Endothelial cell of umbilical vein (primary cell): ENCODE data around the gene ZNF282. TPM values are rescaled to one million over a fixed set of nuclear protein-coding genes. Genes with fewer than 3 reads are reported as not detected.

ENCODE experiments used
- BruUV-seq: library from RNA; stranded (reverse); fragments of 400-500 nt; replicated peaks from 2 replicates; lab custom pipeline; 2021; lab: Mats Ljungman, UMichigan
- CTCF ChIA-PET: fragments of 300-600, 350-600 bp; sonication (Branson Sonifier 250); formaldehyde crosslinking; loops from one replicate; lab custom pipeline; 2021; ENCODE audit warnings: antibody characterized with exemption, inconsistent platforms; lab: Charles Lee
- POLR2A ChIA-PET: fragments of 300-600, 350-600 bp; sonication (Branson Sonifier 250); formaldehyde crosslinking; loops from one replicate; lab custom pipeline; 2021; ENCODE audit warnings: antibody characterized with exemption, inconsistent platforms; lab: Charles Lee
- DNase-seq: peaks from one replicate; pipeline ENCODE4 v3.0.0-alpha.2; 2011; ENCODE audit warnings: low read depth, low spot score
- FAIRE-seq: peaks from 2 replicates; lab custom pipeline; 2011; peaks lifted over from hg19 to GRCh38; lab: Jason Lieb, UNC
- H2AFZ ChIP-seq: 2 replicates; pipeline ENCODE4 v1.6.0; 2012; ENCODE audit warnings: low read depth, low read length, control low read depth, inconsistent platforms
- H3K27ac ChIP-seq: 2 replicates; pipeline ENCODE4 v1.5.1; 2011; ENCODE audit warnings: low read depth, mild to moderate bottlenecking, control low read depth, low read length, moderate library complexity; ENCODE audit not compliant: insufficient read depth
- H3K27me3 ChIP-seq, 2 experiments: 2 replicates each; pipeline versions ENCODE4 v1.6.0 to v1.6.1; 2011; ENCODE audit warnings: low read length in 2 of 2, mixed read lengths in 1 of 2; ENCODE audit not compliant: control insufficient read depth in 2 of 2, insufficient read depth in 2 of 2
- H3K36me3 ChIP-seq, 2 experiments: 2 replicates in 1 of 2; 3 replicates in 1 of 2; pipeline ENCODE4 v1.5.1; 2011; ENCODE audit warnings: low read length in 2 of 2, mild to moderate bottlenecking in 1 of 2, moderate library complexity in 1 of 2; ENCODE audit not compliant: control insufficient read depth in 2 of 2, insufficient read depth in 2 of 2; ENCODE audit errors: extremely low read depth in 1 of 2
- H3K4me1 ChIP-seq: 3 replicates; pipeline ENCODE4 v1.5.1; 2011; ENCODE audit warnings: mild to moderate bottlenecking, low read length; ENCODE audit not compliant: control insufficient read depth, insufficient read depth; ENCODE audit errors: extremely low read depth
- H3K4me2 ChIP-seq: 2 replicates; pipeline ENCODE4 v1.6.1; 2011; ENCODE audit warnings: low read length, control low read depth, mixed read lengths; ENCODE audit not compliant: insufficient read depth
- H3K4me3 ChIP-seq, 3 experiments: fragments of 200-600 bp in 1 of 3; sonication (generic), shearing (Covaris generic) in 1 of 3; replicated peaks in 1 of 3; 2 replicates each; pipeline ENCODE4 v1.5.1; 2011 to 2016; ENCODE audit warnings: control low read depth in 3 of 3, low read length in 3 of 3, mild to moderate bottlenecking in 2 of 3, inconsistent platforms in 1 of 3, low read depth in 1 of 3, moderate library complexity in 1 of 3; ENCODE audit not compliant: insufficient read depth in 1 of 3
- H3K79me2 ChIP-seq: 2 replicates; pipeline ENCODE4 v1.6.0; 2012; ENCODE audit warnings: low read length, inconsistent platforms; ENCODE audit not compliant: control insufficient read depth, insufficient read depth
- H3K9ac ChIP-seq: replicated peaks from 2 replicates; pipeline ENCODE3; 2011; ENCODE audit warnings: low read length, control low read depth; ENCODE audit not compliant: insufficient read depth; ENCODE audit errors: extremely low read depth
- H3K9me1 ChIP-seq: replicated peaks from 3 replicates; pipeline ENCODE4 v1.6.0; 2011; ENCODE audit warnings: mild to moderate bottlenecking, low read length; ENCODE audit not compliant: control insufficient read depth, insufficient read depth; ENCODE audit errors: extremely low read depth
- H3K9me3 ChIP-seq: replicated peaks from 2 replicates; pipeline ENCODE4 v1.5.1; 2012; ENCODE audit warnings: low read length, inconsistent platforms; ENCODE audit not compliant: control insufficient read depth, insufficient read depth
- H4K20me1 ChIP-seq: replicated peaks from 2 replicates; pipeline ENCODE3; 2011; ENCODE audit warnings: mild to moderate bottlenecking, low read length; ENCODE audit not compliant: control insufficient read depth, insufficient read depth; ENCODE audit errors: extremely low read depth
- CTCF ChIP-seq, 2 donors: IDR thresholded peaks; 1 replicate in 1 of 2; 2 replicates in 1 of 2; pipeline ENCODE4 v1.5.1; 2011; ENCODE audit warnings: low read length in 2 of 2, mild to moderate bottlenecking in 2 of 2, moderate library complexity in 2 of 2, control low read depth in 1 of 2, inconsistent platforms in 1 of 2, low read depth in 1 of 2; ENCODE audit not compliant: insufficient read depth in 1 of 2; ENCODE audit errors: extremely low read depth in 1 of 2
- EZH2 ChIP-seq: IDR thresholded peaks from 2 replicates; pipeline ENCODE4 v1.6.1; 2012; ENCODE audit warnings: borderline replicate concordance, low read depth, mild to moderate bottlenecking, moderate library complexity, low read length, inconsistent platforms; ENCODE audit not compliant: severe bottlenecking
- FOS ChIP-seq: IDR thresholded peaks from 2 replicates; pipeline ENCODE4 v1.6.1; 2011; ENCODE audit warnings: mild to moderate bottlenecking, low read length, moderate library complexity, borderline replicate concordance; ENCODE audit not compliant: insufficient read depth
- GATA2 ChIP-seq: IDR thresholded peaks from 2 replicates; pipeline ENCODE4 v1.7.0; 2011; ENCODE audit warnings: low read depth, mild to moderate bottlenecking, moderate library complexity, mixed read lengths, low read length; ENCODE audit not compliant: insufficient read length, insufficient read depth
- JUN ChIP-seq: IDR thresholded peaks from 2 replicates; pipeline ENCODE4 v1.6.1; 2011; ENCODE audit warnings: borderline replicate concordance, low read depth; ENCODE audit not compliant: insufficient read length, insufficient read depth
- MYC ChIP-seq: IDR thresholded peaks from one replicate; pipeline ENCODE4 v1.6.1; 2011; ENCODE audit warnings: mild to moderate bottlenecking, low read depth, low read length
- POLR2A ChIP-seq: IDR thresholded peaks from 2 replicates; pipeline ENCODE4 v1.6.1; 2012; ENCODE audit warnings: low read depth, mild to moderate bottlenecking, control low read depth, low read length
- POLR2AphosphoS5 ChIP-seq: IDR thresholded peaks from 2 replicates; pipeline ENCODE4 v1.6.1; 2012; ENCODE audit warnings: low read depth, mild to moderate bottlenecking, control low read depth, low read length, moderate library complexity; ENCODE audit not compliant: insufficient read depth
- dilution Hi-C: fragments of 300-500 bp; cut with MboI; formaldehyde crosslinking; loops from one replicate; pipeline ENCODE4 v1.15.0; 2019; ENCODE audit warnings: low sequenced_read_pairs; ENCODE audit not compliant: extremely low pct_ligation_motif_present
- intact Hi-C: fragments of 100-400 bp; cut with micrococcal nuclease; formaldehyde crosslinking; loops from one replicate; pipeline ENCODE4 v1.10.0; 2022
- polyA plus RNA-seq, 4 experiments: library from polyadenylated mRNA; depleted of rRNA in 3 of 4; stranded (reverse) in 3 of 4; unstranded in 1 of 4; fragments of >200 nt; gene quantifications; 2 replicates each; pipeline versions ENCODE4 v1.2.1 to v1.2.3, GENCODE V29; 2011 to 2012; ENCODE audit warnings: missing spikeins in 1 of 4
- total RNA-seq: library from RNA; stranded (reverse); gene quantifications from 2 replicates; pipeline ENCODE4 v1.2.3, GENCODE V29; 2021
- TF ChIP-seq, protein P1 (sequence below): IDR thresholded peaks from 2 replicates; pipeline ENCODE4 v1.6.1; 2011; ENCODE audit not compliant: insufficient read depth, insufficient read length

ZNF282 gene
- total and polyA plus RNA-seq, 2 donors (not counting 3 experiments of a cell fraction or from before 2014, with no cell fraction given): 20.0 to 34.4 TPM

DNA sequence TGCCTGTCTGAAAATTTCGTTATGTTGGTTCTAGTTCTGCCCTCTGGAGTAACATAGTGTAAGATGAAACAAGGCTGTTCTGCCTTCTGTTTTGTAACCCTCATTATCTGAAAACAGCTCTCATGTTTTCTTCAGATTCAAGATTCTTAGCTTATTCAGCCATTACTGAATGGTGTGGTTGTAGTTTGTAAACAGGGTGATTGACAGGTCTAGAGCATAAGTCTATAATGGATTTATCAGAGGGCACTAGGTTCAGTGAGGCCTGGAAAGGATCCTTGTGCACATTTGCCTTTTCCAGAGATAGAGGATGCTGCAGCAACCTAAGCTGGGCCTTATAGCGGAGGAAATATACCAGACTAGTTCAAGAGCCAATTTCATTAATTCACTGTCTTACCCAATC lies 42.0 kb upstream of the ZNF282 start:
- H3K79me2 ChIP-seq: peaks cover 47% of the 10 kb centered on the region
- BruUV-seq: no TSS peak

More for the DNA sequence above, 42.0 kb upstream of the ZNF282 start:
- H3K4me2 ChIP-seq: no peak overlapping the region
- POLR2A ChIA-PET: no interaction called here
- H3K9me3 ChIP-seq: no peaks in the 10 kb centered on the region
- peaks cover 2% of the 10 kb centered on the region in 2 experiments for H3K36me3 ChIP-seq
- H3K4me3 ChIP-seq: no peak overlapping the region
- dilution Hi-C loops: no loop called here
- intact Hi-C loops: no loop called here
- H3K27ac ChIP-seq: no peak overlapping the region
- no peaks in the 10 kb centered on the region for H4K20me1 ChIP-seq
- H3K9me1 ChIP-seq: no peaks in the 10 kb centered on the region
- H3K9ac ChIP-seq: no peak overlapping the region
- no peak overlapping the region for H2AFZ ChIP-seq
- CTCF ChIA-PET: interaction anchor here (0.5 kb wide), 1 partner anchor 91 kb away, joined by 3 read pairs; no protein-coding TSS in a partner anchor
- H3K4me1 ChIP-seq: peaks cover 3% of the 10 kb centered on the region
- no peaks in the 10 kb centered on the region for H3K27me3 ChIP-seq
- FAIRE-seq (no peak), DNase-seq (no peak)
- TF ChIP-seq MYC (no peak), CTCF (IDR thresholded peaks at IDR 0.05; ENCODE audit: extremely low read depth in 1 of 2, insufficient read depth in 1 of 2, low read depth in 1 of 2, low read length in 2 of 2) (no peak), POLR2A (no peak), EZH2 (no peak), GATA2 (no peak), FOS (no peak), POLR2AphosphoS5 (no peak), JUN (no peak)
- TF ChIP-seq, protein P1, sequence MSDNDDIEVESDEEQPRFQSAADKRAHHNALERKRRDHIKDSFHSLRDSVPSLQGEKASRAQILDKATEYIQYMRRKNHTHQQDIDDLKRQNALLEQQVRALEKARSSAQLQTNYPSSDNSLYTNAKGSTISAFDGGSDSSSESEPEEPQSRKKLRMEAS: no peak
